Liver (tissue), 9 donors: Measurements from ENCODE around the gene FPR1. TPM values are rescaled to one million over a fixed set of nuclear protein-coding genes. Genes with fewer than 3 reads are reported as not detected.

Experiments
- DNase-seq: peaks from one replicate; pipeline ENCODE4 v3.0.0-alpha.2; 2017; ENCODE audit warnings: low spot score
- H3K27ac ChIP-seq, 2 donors: one replicate each; pipeline ENCODE4 v1.7.0; 2013; ENCODE audit warnings: inconsistent platforms in 2 of 2, low read length in 2 of 2, control low read depth in 1 of 2, low read depth in 1 of 2, mild to moderate bottlenecking in 1 of 2
- H3K27me3 ChIP-seq, 4 donors: one replicate each; pipeline versions ENCODE4 v1.6.1 to v1.7.0; 2013; ENCODE audit warnings: low read length in 3 of 4, inconsistent platforms in 1 of 4, mild to moderate bottlenecking in 1 of 4, moderate library complexity in 1 of 4; ENCODE audit not compliant: control insufficient read depth in 4 of 4, insufficient read depth in 4 of 4
- H3K36me3 ChIP-seq, 4 donors: one replicate each; pipeline versions ENCODE4 v1.6.1 to v1.7.0; 2013; ENCODE audit warnings: low read length in 3 of 4, mild to moderate bottlenecking in 3 of 4, low read depth in 1 of 4, moderate library complexity in 1 of 4; ENCODE audit not compliant: control insufficient read depth in 4 of 4, insufficient read depth in 3 of 4
- H3K4me1 ChIP-seq, 4 donors: one replicate each; pipeline versions ENCODE4 v1.6.1 to v1.7.0; 2013; ENCODE audit warnings: low read length in 3 of 4, mild to moderate bottlenecking in 3 of 4, moderate library complexity in 1 of 4; ENCODE audit not compliant: control insufficient read depth in 4 of 4, insufficient read depth in 4 of 4
- H3K4me3 ChIP-seq, 3 donors: one replicate each; pipeline versions ENCODE4 v1.6.1 to v1.7.0; 2013; ENCODE audit warnings: low read length in 3 of 3, control low read depth in 1 of 3, low read depth in 1 of 3, mild to moderate bottlenecking in 1 of 3
- H3K9ac ChIP-seq, 2 donors: one replicate each; pipeline ENCODE4 v1.7.0; 2013; ENCODE audit warnings: low read length in 2 of 2, mild to moderate bottlenecking in 2 of 2, moderate library complexity in 2 of 2, control low read depth in 1 of 2, low read depth in 1 of 2
- H3K9me3 ChIP-seq, 4 donors: one replicate each; pipeline versions ENCODE4 v1.6.1 to v1.7.0; 2013; ENCODE audit warnings: low read length in 3 of 4; ENCODE audit not compliant: control insufficient read depth in 4 of 4
- EGR1 ChIP-seq, 2 donors: IDR thresholded peaks; 2 replicates each; pipeline ENCODE4 v1.6.1; 2016 to 2018; ENCODE audit warnings: antibody characterized with exemption in 2 of 2, low read depth in 2 of 2
- FOXA1 ChIP-seq: IDR thresholded peaks from 2 replicates; pipeline ENCODE4 v1.6.1; 2016; ENCODE audit warnings: antibody characterized with exemption
- FOXA2 ChIP-seq: IDR thresholded peaks from 2 replicates; pipeline ENCODE4 v1.6.1; 2016; ENCODE audit warnings: antibody characterized with exemption
- GABPA ChIP-seq, 2 donors: IDR thresholded peaks in 1 of 2; conservative IDR thresholded peaks in 1 of 2; 2 replicates each; pipeline ENCODE4 v1.6.1; 2016; ENCODE audit warnings: antibody characterized with exemption in 2 of 2, mild to moderate bottlenecking in 1 of 2, moderate library complexity in 1 of 2
- HNF4A ChIP-seq, 2 donors: conservative IDR thresholded peaks; 2 replicates each; pipeline ENCODE4 v1.6.1; 2016; ENCODE audit warnings: antibody characterized with exemption in 2 of 2, mild to moderate bottlenecking in 2 of 2
- HNF4G ChIP-seq: IDR thresholded peaks from 2 replicates; pipeline ENCODE4 v1.6.1; 2016; ENCODE audit warnings: antibody characterized with exemption
- JUND ChIP-seq, 2 donors: IDR thresholded peaks; 2 replicates each; pipeline ENCODE4 v1.6.1; 2016; ENCODE audit warnings: antibody characterized with exemption in 2 of 2
- NR2F2 ChIP-seq: IDR thresholded peaks from 2 replicates; pipeline ENCODE4 v1.6.1; 2016; ENCODE audit warnings: antibody characterized with exemption
- RAD21 ChIP-seq, 2 donors: IDR thresholded peaks; 2 replicates each; pipeline ENCODE4 v1.6.1; 2016; ENCODE audit warnings: antibody characterized with exemption in 2 of 2, mild to moderate bottlenecking in 2 of 2
- RXRA ChIP-seq, 2 donors: IDR thresholded peaks; 2 replicates each; pipeline ENCODE4 v1.6.1; 2017 to 2018; ENCODE audit warnings: antibody characterized with exemption in 2 of 2, mild to moderate bottlenecking in 1 of 2
- SP1 ChIP-seq: IDR thresholded peaks from 2 replicates; pipeline ENCODE4 v1.6.1; 2018; ENCODE audit warnings: antibody characterized with exemption, mild to moderate bottlenecking
- TAF1 ChIP-seq: conservative IDR thresholded peaks from 2 replicates; pipeline ENCODE4 v1.6.1; 2016; ENCODE audit warnings: antibody characterized with exemption, mild to moderate bottlenecking
- YY1 ChIP-seq: IDR thresholded peaks from 2 replicates; pipeline ENCODE4 v1.6.1; 2016; ENCODE audit warnings: antibody characterized with exemption, mild to moderate bottlenecking
- WGBS: extraction: QIAGEN DNeasy Blood & Tissue Kit; methylation state at CpG from one replicate; pipeline ENCODE4 v1.1.7; 2013; 5-methylcytosine and 5-hydroxymethylcytosine counted together
- polyA plus RNA-seq, 2 donors: library from polyadenylated mRNA; stranded (reverse) in 1 of 2; unstranded in 1 of 2; fragments of 200-250 nt in 1 of 2; fragments of >200 nt in 1 of 2; fragmentation: Nextera tagmentation in 1 of 2; extraction: Ambion mirVana in 1 of 2; gene quantifications; one replicate each; pipeline versions ENCODE4 v1.2.1 to v1.2.3, GENCODE V29; 2013 to 2015
- total RNA-seq, 2 donors: library from RNA; depleted of rRNA; stranded (reverse); fragments of >200 nt; gene quantifications; one replicate each; pipeline ENCODE4 v1.2.3, GENCODE V29; 2014
- TF ChIP-seq, protein P1 (sequence below): IDR thresholded peaks from 2 replicates; pipeline ENCODE4 v1.6.1; 2016; ENCODE audit warnings: antibody characterized with exemption, mild to moderate bottlenecking
- TF ChIP-seq, protein P2 (sequence below): IDR thresholded peaks from 2 replicates; pipeline ENCODE4 v1.6.1; 2016; ENCODE audit warnings: antibody characterized with exemption
- TF ChIP-seq, protein P3 (sequence below): IDR thresholded peaks from 2 replicates; pipeline ENCODE4 v1.6.1; 2016; ENCODE audit warnings: antibody characterized with exemption
- TF ChIP-seq, protein P4 (sequence below): IDR thresholded peaks from 2 replicates; pipeline ENCODE4 v1.6.1; 2016; ENCODE audit warnings: antibody characterized with exemption
- TF ChIP-seq, protein P5 (sequence below): fragments of 150-350 bp; IDR thresholded peaks from 2 replicates; pipeline ENCODE4 v1.5.1; 2017; ENCODE audit warnings: improper control_type of control experiment, low read depth, low read length; ENCODE audit not compliant: missing input control
- donor health status: healthy.
- donor health status: healthy.
- donor health status: healthy.
- donor health status: healthy.
- donor health status: healthy.

FPR1 gene
- total and polyA plus RNA-seq, 4 donors, result 2.7 to 17.0 (median 8.1) TPM

DNA sequence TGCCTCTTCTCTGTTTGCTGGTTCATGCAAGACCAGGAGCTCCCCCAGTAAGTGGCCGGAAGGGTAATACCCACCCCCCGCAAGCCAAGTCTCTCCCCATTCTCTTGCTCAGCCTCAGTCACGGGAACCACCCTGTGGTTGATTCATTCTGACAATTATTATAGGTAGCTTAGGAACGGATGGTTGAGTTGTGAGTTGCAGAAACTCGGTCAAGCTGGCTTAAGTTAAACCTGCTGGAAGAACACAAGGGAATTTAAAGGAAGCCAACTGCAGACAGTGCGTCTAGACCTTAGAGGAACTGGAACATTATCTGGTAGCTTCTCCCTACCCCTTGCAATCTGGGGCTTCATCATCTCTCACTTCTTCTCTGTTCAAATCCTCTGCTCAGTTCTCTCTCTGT is 8.9 kb downstream of the FPR1 start:
- peaks cover 0 to 10% (median 4%) of the 10 kb centered on the region in 4 donors for H3K9me3 ChIP-seq
- DNase-seq, result no peak
- H3K36me3 ChIP-seq, result no peaks in the 10 kb centered on the region
- H3K4me1 ChIP-seq, result no peaks in the 10 kb centered on the region
- H3K9ac ChIP-seq, result no peak overlapping the region
- TF ChIP-seq TAF1 (no peak), FOXA1 (no peak), HNF4G (no peak), GABPA (IDR thresholded peaks at IDR 0.05 in 1 of 2, conservative IDR thresholded peaks at IDR 0.05 in 1 of 2) (no peak), JUND (IDR thresholded peaks at IDR 0.05) (no peak), SP1 (no peak), FOXA2 (no peak), YY1 (no peak), NR2F2 (no peak), RXRA (IDR thresholded peaks at IDR 0.05) (no peak), EGR1 (IDR thresholded peaks at IDR 0.05; ENCODE audit: low read depth in 2 of 2) (no peak), HNF4A (conservative IDR thresholded peaks at IDR 0.05) (no peak), RAD21 (IDR thresholded peaks at IDR 0.05) (no peak)
- TF ChIP-seq, protein P1, sequence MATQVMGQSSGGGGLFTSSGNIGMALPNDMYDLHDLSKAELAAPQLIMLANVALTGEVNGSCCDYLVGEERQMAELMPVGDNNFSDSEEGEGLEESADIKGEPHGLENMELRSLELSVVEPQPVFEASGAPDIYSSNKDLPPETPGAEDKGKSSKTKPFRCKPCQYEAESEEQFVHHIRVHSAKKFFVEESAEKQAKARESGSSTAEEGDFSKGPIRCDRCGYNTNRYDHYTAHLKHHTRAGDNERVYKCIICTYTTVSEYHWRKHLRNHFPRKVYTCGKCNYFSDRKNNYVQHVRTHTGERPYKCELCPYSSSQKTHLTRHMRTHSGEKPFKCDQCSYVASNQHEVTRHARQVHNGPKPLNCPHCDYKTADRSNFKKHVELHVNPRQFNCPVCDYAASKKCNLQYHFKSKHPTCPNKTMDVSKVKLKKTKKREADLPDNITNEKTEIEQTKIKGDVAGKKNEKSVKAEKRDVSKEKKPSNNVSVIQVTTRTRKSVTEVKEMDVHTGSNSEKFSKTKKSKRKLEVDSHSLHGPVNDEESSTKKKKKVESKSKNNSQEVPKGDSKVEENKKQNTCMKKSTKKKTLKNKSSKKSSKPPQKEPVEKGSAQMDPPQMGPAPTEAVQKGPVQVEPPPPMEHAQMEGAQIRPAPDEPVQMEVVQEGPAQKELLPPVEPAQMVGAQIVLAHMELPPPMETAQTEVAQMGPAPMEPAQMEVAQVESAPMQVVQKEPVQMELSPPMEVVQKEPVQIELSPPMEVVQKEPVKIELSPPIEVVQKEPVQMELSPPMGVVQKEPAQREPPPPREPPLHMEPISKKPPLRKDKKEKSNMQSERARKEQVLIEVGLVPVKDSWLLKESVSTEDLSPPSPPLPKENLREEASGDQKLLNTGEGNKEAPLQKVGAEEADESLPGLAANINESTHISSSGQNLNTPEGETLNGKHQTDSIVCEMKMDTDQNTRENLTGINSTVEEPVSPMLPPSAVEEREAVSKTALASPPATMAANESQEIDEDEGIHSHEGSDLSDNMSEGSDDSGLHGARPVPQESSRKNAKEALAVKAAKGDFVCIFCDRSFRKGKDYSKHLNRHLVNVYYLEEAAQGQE, result no peak
- TF ChIP-seq, protein P2, sequence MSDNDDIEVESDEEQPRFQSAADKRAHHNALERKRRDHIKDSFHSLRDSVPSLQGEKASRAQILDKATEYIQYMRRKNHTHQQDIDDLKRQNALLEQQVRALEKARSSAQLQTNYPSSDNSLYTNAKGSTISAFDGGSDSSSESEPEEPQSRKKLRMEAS, result no peak
- TF ChIP-seq, protein P3, sequence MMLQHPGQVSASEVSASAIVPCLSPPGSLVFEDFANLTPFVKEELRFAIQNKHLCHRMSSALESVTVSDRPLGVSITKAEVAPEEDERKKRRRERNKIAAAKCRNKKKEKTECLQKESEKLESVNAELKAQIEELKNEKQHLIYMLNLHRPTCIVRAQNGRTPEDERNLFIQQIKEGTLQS, result no peak
- TF ChIP-seq, protein P4, sequence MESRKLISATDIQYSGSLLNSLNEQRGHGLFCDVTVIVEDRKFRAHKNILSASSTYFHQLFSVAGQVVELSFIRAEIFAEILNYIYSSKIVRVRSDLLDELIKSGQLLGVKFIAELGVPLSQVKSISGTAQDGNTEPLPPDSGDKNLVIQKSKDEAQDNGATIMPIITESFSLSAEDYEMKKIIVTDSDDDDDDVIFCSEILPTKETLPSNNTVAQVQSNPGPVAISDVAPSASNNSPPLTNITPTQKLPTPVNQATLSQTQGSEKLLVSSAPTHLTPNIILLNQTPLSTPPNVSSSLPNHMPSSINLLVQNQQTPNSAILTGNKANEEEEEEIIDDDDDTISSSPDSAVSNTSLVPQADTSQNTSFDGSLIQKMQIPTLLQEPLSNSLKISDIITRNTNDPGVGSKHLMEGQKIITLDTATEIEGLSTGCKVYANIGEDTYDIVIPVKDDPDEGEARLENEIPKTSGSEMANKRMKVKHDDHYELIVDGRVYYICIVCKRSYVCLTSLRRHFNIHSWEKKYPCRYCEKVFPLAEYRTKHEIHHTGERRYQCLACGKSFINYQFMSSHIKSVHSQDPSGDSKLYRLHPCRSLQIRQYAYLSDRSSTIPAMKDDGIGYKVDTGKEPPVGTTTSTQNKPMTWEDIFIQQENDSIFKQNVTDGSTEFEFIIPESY, result no peak
- TF ChIP-seq, protein P5, sequence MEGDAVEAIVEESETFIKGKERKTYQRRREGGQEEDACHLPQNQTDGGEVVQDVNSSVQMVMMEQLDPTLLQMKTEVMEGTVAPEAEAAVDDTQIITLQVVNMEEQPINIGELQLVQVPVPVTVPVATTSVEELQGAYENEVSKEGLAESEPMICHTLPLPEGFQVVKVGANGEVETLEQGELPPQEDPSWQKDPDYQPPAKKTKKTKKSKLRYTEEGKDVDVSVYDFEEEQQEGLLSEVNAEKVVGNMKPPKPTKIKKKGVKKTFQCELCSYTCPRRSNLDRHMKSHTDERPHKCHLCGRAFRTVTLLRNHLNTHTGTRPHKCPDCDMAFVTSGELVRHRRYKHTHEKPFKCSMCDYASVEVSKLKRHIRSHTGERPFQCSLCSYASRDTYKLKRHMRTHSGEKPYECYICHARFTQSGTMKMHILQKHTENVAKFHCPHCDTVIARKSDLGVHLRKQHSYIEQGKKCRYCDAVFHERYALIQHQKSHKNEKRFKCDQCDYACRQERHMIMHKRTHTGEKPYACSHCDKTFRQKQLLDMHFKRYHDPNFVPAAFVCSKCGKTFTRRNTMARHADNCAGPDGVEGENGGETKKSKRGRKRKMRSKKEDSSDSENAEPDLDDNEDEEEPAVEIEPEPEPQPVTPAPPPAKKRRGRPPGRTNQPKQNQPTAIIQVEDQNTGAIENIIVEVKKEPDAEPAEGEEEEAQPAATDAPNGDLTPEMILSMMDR, result no peak
- 63% methylated on average over 6 of the region's 6 CpGs for WGBS
- H3K27ac ChIP-seq, result no peak overlapping the region
- H3K4me3 ChIP-seq, result no peak overlapping the region
- H3K27me3 ChIP-seq, result no peaks in the 10 kb centered on the region
